HG03432 (cell line): ENCODE measurements around the gene CLCF1.
A peak's percentile ranks its signal among the peaks of the same experiment; 100 is the strongest.
"Not testable (repeated sequence)": the region's sequence is repeated elsewhere in the genome, so short reads cannot be mapped to it uniquely, and the experiment has no call there.

Experiments
- ATAC-seq: cut with Tn5 transposase; IDR thresholded peaks from one replicate; pipeline ENCODE4 v1.9.1; 2021; ENCODE audit warnings: mild to moderate bottlenecking, moderate library complexity; ENCODE audit not compliant: unreplicated experiment

CLCF1 gene

GRCh38 chr11:67409261-67409666 is 35.9 kb upstream of the CLCF1 start:
- peak; percentile 47 for ATAC-seq

GRCh38 chr11:67408437-67409200 is 35.2 kb upstream of the CLCF1 start:
- ATAC-seq: peak; percentile 4

DNA sequence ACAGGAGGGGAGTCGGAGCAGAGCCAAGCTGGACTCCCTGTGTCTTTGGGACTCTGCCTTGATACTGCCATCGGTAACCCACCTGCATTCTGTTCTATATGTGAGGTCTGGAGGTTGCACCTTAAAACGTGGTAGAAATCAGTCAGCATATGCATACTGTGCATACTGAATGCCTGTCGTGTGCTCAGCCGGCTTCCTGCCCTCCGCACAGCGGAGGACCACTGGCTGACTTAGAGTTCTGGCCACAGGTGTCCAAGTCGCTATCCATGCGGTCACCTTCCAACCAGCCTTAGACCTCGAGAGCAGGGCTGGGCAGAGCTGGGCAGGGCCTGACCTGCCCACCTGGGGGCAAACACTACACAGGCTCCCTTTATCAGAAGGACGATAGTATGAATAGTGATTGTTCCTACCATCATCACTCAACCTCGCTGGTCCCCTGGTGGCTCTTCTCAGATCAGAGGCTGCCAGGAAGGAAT is 34.3 kb upstream of the CLCF1 start:
- ATAC-seq: no peak

DNA sequence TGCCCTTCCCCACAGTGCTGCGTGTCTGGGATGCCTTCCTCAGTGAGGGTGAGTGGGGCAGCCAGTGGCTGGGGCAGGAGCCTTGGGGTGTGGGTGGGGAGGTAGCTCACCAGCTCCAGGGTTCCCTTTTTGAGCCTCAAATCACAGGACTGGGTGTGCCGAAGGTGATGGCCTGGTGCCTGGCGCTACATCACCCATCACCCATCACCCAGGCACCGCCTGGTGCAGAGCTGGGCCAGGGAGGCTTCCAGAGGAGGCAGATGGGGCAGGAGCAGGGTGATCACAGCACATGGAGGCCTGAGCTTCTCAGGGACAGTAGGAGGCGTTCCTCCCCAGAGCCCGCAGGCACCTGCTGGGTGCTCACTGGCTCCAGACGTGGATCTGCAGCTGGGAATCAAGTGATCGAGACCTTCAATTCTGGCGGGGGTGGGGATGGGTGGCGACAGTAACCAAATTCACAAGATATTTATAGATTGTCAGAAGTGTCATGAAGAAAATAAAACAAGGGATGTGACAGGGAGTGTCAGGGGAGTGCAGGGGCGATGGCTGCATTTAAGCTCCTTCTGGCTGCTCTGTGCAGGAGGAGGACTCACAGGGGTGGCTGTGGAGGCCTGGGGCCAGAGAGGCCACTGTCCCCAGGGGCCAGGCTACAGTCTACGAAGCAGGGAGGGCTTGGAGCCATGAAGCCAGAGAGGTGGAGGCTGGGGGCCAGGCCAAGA is 33.7 kb upstream of the CLCF1 start:
- ATAC-seq: no peak

GRCh38 chr11:67406420-67406968 is 33.1 kb upstream of the CLCF1 start:
- ATAC-seq: no peak

GRCh38 chr11:67405688-67406339 is 32.4 kb upstream of the CLCF1 start:
- ATAC-seq: no peak

DNA sequence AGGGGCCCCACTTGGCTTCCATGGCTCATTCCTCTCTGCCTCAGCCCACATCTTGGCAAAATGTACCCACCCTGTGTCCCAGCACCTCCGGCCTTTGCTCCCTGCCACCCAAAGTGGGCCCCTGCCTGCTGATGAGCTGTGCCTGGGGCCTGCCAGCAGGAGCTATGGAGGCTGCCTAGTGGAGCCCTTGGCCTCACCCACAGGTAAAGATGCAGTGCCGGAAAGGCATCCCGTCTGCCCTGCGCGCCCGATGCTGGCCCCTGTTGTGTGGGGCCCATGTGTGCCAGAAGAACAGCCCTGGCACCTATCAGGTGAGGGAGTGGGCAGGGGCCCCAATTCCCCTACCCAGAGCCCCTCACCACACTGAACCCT is 31.8 kb upstream of the CLCF1 start:
- ATAC-seq: no peak

GRCh38 chr11:67404515-67405195 is 31.3 kb upstream of the CLCF1 start:
- ATAC-seq: no peak

- ATAC-seq: not testable (repeated sequence)
These were observed 29.7 kb upstream of the CLCF1 start for GRCh38 chr11:67403085-67403484.

DNA sequence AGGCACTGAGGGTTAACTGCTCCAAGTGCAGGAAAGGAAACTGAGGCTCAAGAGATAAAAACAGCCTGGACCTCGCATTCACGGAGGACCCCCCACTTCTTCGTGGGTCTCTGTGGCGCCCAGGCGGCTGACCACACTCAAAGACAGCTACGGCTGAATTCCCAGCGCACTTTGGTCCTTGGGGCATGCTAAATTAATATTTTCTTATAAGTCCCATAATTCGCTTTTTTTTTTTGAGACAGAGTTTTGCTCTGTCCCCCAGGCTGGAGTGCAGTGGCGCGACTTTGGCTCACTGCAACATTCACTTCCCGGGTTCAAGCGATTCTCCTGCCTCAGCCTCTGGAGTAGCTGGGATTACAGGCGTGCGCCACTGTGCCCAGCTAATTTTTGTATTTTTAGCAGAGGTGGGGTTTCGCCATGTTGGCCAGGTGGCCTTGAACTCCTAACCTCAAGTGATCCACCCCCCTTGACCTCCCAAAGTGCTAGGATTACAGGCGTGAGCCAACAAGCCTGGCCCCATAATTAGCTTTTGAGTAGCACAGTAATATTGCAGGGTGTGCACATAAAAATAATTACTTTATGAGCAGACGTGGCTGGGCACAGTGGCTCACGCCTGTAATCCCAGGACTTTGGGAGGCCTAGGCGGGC is 28.9 kb upstream of the CLCF1 start:
- not testable (repeated sequence) for ATAC-seq

GRCh38 chr11:67401495-67402191 is 28.2 kb upstream of the CLCF1 start, which contains the start of gene PPP1CA:
TSS of gene PPP1CA (minus strand) at chr11:67401858. CDS start at chr11:67401782, 76 bp downstream.
- ATAC-seq: peak; percentile 69

DNA sequence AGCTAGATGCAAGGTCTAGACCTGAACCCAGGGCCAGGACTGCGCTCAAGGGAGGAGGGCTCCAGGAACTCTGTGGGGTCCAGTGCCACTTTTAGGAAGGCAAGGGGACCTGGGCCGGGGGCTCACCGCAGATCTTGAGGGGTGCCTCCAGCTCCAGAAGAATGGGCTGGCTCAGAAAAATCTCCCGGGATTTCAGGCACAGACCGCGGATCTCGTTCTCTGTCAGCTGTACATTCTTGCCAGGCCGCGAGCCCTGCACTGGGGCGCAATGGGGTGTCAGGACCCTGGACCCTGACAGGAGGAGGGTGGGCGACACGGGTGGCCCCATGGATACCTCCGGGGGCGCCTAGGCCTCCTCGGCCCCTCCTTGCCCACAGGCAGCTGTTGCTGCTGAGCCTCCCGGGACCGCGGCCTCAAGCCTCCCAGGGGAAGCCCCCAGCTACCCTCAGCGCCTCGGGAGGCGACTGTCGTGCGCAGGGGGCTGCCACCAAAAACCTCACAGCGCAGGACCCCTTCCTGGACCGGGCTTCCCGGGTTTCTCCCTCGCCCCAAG is 27.6 kb upstream of the CLCF1 start:
- ATAC-seq: peak; percentile 23

GRCh38 chr11:67400251-67400941 is 27.0 kb upstream of the CLCF1 start:
- no peak for ATAC-seq

DNA sequence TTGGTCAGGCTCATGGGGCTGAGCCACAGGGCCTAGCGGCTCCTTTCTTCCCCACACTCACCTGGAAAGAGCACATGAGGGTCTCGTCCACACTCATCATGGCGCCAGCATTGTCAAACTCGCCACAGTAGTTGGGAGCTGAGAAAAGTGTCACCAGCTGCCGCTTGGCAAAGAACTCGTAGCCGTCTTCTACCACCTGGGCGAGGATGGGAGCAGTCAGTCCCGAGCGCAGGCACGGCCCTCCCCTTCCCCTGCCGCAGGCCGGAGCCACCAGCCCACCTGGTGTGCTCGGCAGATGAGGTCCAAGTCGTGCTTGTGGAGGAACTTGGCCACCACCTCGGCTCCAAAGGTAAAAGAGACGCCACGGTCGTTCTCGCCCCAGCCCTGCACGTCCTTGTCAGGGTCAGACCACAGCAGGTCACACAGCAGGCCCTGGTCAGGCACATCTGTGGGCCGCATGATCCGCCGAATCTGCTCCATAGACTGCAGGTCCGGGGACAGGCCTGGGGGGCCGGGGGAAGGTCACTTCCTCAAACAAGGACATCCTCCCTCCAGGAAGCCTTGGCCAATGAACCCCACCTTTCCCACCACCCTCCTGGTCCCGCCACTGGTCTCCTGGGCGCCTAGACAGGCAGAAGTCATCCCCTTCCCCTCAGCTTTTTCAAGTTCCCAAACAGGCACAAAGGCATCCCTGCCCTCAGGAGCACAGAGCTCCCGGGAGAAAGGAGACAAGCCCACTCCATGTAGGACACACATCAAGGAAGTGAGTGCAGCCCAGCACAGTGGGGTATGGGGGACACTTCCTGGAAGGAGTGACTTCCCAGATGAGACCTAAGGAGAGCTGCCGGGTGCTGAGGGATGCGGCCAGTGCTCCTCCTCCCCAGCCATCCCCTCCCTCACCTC is 25.5 kb upstream of the CLCF1 start:
- ATAC-seq: no peak

- no peak for ATAC-seq
These were observed 24.7 kb upstream of the CLCF1 start for GRCh38 chr11:67397986-67398660.

DNA sequence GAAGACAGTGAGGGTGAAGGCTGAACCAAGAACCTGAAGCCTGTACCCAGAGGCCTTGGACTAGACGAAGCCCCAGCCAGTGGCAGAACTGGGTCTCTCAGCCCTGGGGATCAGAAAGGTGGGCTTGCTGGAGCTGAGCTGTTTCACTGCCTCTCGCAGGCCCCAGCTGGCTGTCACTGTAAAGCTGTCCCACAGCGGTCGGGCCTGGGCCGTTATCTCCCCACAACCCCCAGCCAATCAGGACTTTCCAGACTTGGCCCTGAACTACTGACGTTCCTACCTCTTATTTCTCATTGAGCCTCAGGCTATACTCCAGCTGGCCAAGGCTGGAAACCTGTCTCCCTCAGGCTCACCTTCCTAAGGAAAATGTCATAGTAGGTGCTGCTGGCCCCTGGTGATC is 24.1 kb upstream of the CLCF1 start:
- ATAC-seq: no peak
